Fibroblast of skin of abdomen (primary cell): ENCODE data around the gene HS3ST3B1.

Experiments used
- DNase-seq: peaks from one replicate; pipeline ENCODE4 v3.0.0-alpha.2; 2013

HS3ST3B1 gene

GRCh38 chr17:14355556-14355955, 54.7 kb downstream of the HS3ST3B1 start:
- peak; percentile 26 for DNase-seq

GRCh38 chr17:14359163-14360020, 58.5 kb downstream of the HS3ST3B1 start:
- DNase-seq, result no peak

- DNase-seq, result no peak
Measured at GRCh38 chr17:14360856-14361255, 60.0 kb downstream of the HS3ST3B1 start.

GRCh38 chr17:14361470-14361869, 60.6 kb downstream of the HS3ST3B1 start:
- no peak for DNase-seq

- no peak for DNase-seq
Measured at GRCh38 chr17:14361945-14362508, 61.1 kb downstream of the HS3ST3B1 start.

GRCh38 chr17:14366199-14366598, 65.3 kb downstream of the HS3ST3B1 start:
- peak; percentile 68 for DNase-seq

GRCh38 chr17:14372461-14372860, 71.6 kb downstream of the HS3ST3B1 start:
- no peak for DNase-seq

- DNase-seq, result no peak
Measured at GRCh38 chr17:14372905-14373613, 72.2 kb downstream of the HS3ST3B1 start.

GRCh38 chr17:14373614-14374259, 72.9 kb downstream of the HS3ST3B1 start:
- peak; percentile 60 for DNase-seq

- DNase-seq, result no peak
Measured at GRCh38 chr17:14374268-14374667, 73.4 kb downstream of the HS3ST3B1 start.

GRCh38 chr17:14376666-14377065, 75.8 kb downstream of the HS3ST3B1 start:
- no peak for DNase-seq

- DNase-seq, result no peak
Measured at GRCh38 chr17:14381606-14382005, 80.7 kb downstream of the HS3ST3B1 start.

- DNase-seq, result no peak
Measured at GRCh38 chr17:14387036-14387435, 86.2 kb downstream of the HS3ST3B1 start.

- DNase-seq, result no peak
Measured at GRCh38 chr17:14389681-14390080, 88.8 kb downstream of the HS3ST3B1 start.

GRCh38 chr17:14393723-14394122, 92.8 kb downstream of the HS3ST3B1 start:
- DNase-seq, result no peak

GRCh38 chr17:14395255-14395654, 94.4 kb downstream of the HS3ST3B1 start:
- DNase-seq, result no peak

- DNase-seq, result peak; percentile 11
Measured at GRCh38 chr17:14396547-14396946, 95.7 kb downstream of the HS3ST3B1 start.

GRCh38 chr17:14398766-14399165, 97.9 kb downstream of the HS3ST3B1 start:
- DNase-seq, result no peak
